Endodermal cell (in vitro differentiated cells): Measurements from ENCODE around the gene PHYKPL. TPM values are rescaled to one million over a fixed set of nuclear protein-coding genes. Genes with fewer than 3 reads are reported as not detected.

ENCODE experiments used
- DNase-seq: peaks from one replicate; pipeline ENCODE4 v3.0.0-alpha.2; 2017
- H3K27ac ChIP-seq: 2 replicates; pipeline ENCODE4 v1.5.1; 2013; ENCODE audit warnings: mild to moderate bottlenecking, low read depth, low read length, moderate library complexity
- H3K27me3 ChIP-seq: 2 replicates; pipeline ENCODE4 v1.6.1; 2013; ENCODE audit warnings: mild to moderate bottlenecking, low read length, moderate library complexity; ENCODE audit not compliant: insufficient read depth, control insufficient read depth, poor library complexity, severe bottlenecking
- H3K36me3 ChIP-seq: 2 replicates; pipeline ENCODE4 v1.7.0; 2013; ENCODE audit warnings: mild to moderate bottlenecking, low read length, moderate library complexity; ENCODE audit not compliant: control insufficient read depth, insufficient read depth
- H3K4me1 ChIP-seq: one replicate; pipeline ENCODE4 v1.7.0; 2013; ENCODE audit warnings: low read length; ENCODE audit not compliant: control insufficient read depth, insufficient read depth
- H3K4me3 ChIP-seq: 2 replicates; pipeline ENCODE4 v1.5.1; 2013; ENCODE audit warnings: mild to moderate bottlenecking, low read length, moderate library complexity
- H3K9ac ChIP-seq: 2 replicates; pipeline ENCODE4 v1.6.1; 2013; ENCODE audit warnings: mild to moderate bottlenecking, low read length, moderate library complexity; ENCODE audit not compliant: poor library complexity, severe bottlenecking; ENCODE audit errors: extremely low read depth
- H3K9me3 ChIP-seq: 2 replicates; pipeline ENCODE4 v1.6.1; 2013; ENCODE audit warnings: mild to moderate bottlenecking, low read length, moderate library complexity; ENCODE audit not compliant: control insufficient read depth
- H3K27ac Mint-ChIP-seq: 2 replicates; pipeline ENCODE4 v1.8.0; 2020; ENCODE audit warnings: mixed read lengths
- H3K27me3 Mint-ChIP-seq: 2 replicates; pipeline ENCODE4 v1.8.0; 2021; ENCODE audit warnings: mild to moderate bottlenecking, mixed read lengths; ENCODE audit not compliant: insufficient read depth
- H3K36me3 Mint-ChIP-seq: 2 replicates; pipeline ENCODE4 v1.8.0; 2020; ENCODE audit warnings: low read depth, mixed read lengths
- H3K4me1 Mint-ChIP-seq: 2 replicates; pipeline ENCODE4 v1.8.0; 2020; ENCODE audit warnings: mixed read lengths
- H3K4me3 Mint-ChIP-seq: 2 replicates; pipeline ENCODE4 v1.8.0; 2020; ENCODE audit warnings: mild to moderate bottlenecking, moderate library complexity, mixed read lengths
- H3K9me3 Mint-ChIP-seq: 2 replicates; pipeline ENCODE4 v1.8.0; 2020; ENCODE audit warnings: mild to moderate bottlenecking, mixed read lengths
- CTCF ChIP-seq: fragments of 200-600 bp; sonication (generic); conservative IDR thresholded peaks from 2 replicates; pipeline ENCODE4 v1.5.0; 2021; ENCODE audit warnings: antibody characterized with exemption, mild to moderate bottlenecking
- WGBS, 2 experiments: methylation state at CpG; one replicate each; pipeline versions ENCODE4 v1.1.5 to v1.1.7; 2013; ENCODE audit warnings: missing lambda C conversion rate in 2 of 2, mixed read lengths in 1 of 2; ENCODE audit not compliant: insufficient coverage in 1 of 2, insufficient read length in 1 of 2; 5-methylcytosine and 5-hydroxymethylcytosine counted together
- total RNA-seq, 2 donors: library from RNA; stranded (reverse); fragmentation: NEBNext Ultra II Directional in 1 of 2; extraction: Animal tissue kit (Norgen Biotek cat#: 25700) in 1 of 2; gene quantifications; 2 replicates in 1 of 2; 3 replicates in 1 of 2; pipeline ENCODE4 v1.2.1, GENCODE V29; 2021

Gene PHYKPL
- total RNA-seq, 2 donors from 2014 or later = 59.9 to 82.5 TPM

- H3K4me3 ChIP-seq = no peak overlapping the region
- H3K9me3 ChIP-seq = no peaks in the 10 kb centered on the region
- peak; percentile 49 for DNase-seq
- no peak overlapping the region for H3K9ac ChIP-seq
- H3K36me3 ChIP-seq = no peaks in the 10 kb centered on the region
- no peak for TF ChIP-seq CTCF
- Mint-ChIP-seq H3K27ac (no peak overlapping the region), H3K4me3 (no peak overlapping the region), H3K4me1 (peaks cover 2% of the 10 kb centered on the region), H3K27me3 (no peaks in the 10 kb centered on the region), H3K9me3 (no peaks in the 10 kb centered on the region), H3K36me3 (peaks cover 3% of the 10 kb centered on the region)
- H3K27me3 ChIP-seq = no peaks in the 10 kb centered on the region
- 87 to 89% methylated on average over 8 to 17 of the region's 17 CpGs for WGBS, 2 experiments
- no peak overlapping the region for H3K27ac ChIP-seq
- H3K4me1 ChIP-seq = no peaks in the 10 kb centered on the region
Observed at GRCh38 chr5:178238711-178239592, 6.3 kb upstream of the PHYKPL start.

GRCh38 chr5:178238313-178238635 is 5.7 kb upstream of the PHYKPL start:
- H3K36me3 ChIP-seq = no peaks in the 10 kb centered on the region
- Mint-ChIP-seq H3K27me3 (no peaks in the 10 kb centered on the region), H3K4me1 (peaks cover 2% of the 10 kb centered on the region), H3K4me3 (no peak overlapping the region), H3K36me3 (peaks cover 3% of the 10 kb centered on the region), H3K9me3 (no peaks in the 10 kb centered on the region), H3K27ac (no peak overlapping the region)
- H3K4me3 ChIP-seq = no peak overlapping the region
- H3K27ac ChIP-seq = no peak overlapping the region
- no peak for DNase-seq
- no peaks in the 10 kb centered on the region for H3K27me3 ChIP-seq
- H3K9me3 ChIP-seq = no peaks in the 10 kb centered on the region
- no peak for TF ChIP-seq CTCF
- H3K9ac ChIP-seq = no peak overlapping the region
- H3K4me1 ChIP-seq = no peaks in the 10 kb centered on the region
- 90 to 98% methylated on average over 3 to 6 of the region's 6 CpGs for WGBS, 2 experiments

- H3K27ac ChIP-seq = no peak overlapping the region
- H3K4me3 ChIP-seq = no peak overlapping the region
- Mint-ChIP-seq H3K27me3 (no peaks in the 10 kb centered on the region), H3K27ac (no peak overlapping the region), H3K4me3 (no peak overlapping the region), H3K4me1 (peaks cover 5% of the 10 kb centered on the region), H3K36me3 (peaks cover 3% of the 10 kb centered on the region), H3K9me3 (no peaks in the 10 kb centered on the region)
- H3K9ac ChIP-seq = no peak overlapping the region
- H3K4me1 ChIP-seq = no peaks in the 10 kb centered on the region
- DNase-seq = no peak
- no peaks in the 10 kb centered on the region for H3K36me3 ChIP-seq
- no peak for TF ChIP-seq CTCF
- H3K27me3 ChIP-seq = no peaks in the 10 kb centered on the region
- WGBS, 2 experiments = 94% methylated on average over 7 to 13 of the region's 13 CpGs
- H3K9me3 ChIP-seq = no peaks in the 10 kb centered on the region
Observed at GRCh38 chr5:178237431-178238312, 5.1 kb upstream of the PHYKPL start.
